ENCODE data around the gene RPP25.

GRCh38 chr15:74988007-74988800 lies 31.6 kb upstream of the RPP25 start:
- TF ChIP-seq, protein P1, sequence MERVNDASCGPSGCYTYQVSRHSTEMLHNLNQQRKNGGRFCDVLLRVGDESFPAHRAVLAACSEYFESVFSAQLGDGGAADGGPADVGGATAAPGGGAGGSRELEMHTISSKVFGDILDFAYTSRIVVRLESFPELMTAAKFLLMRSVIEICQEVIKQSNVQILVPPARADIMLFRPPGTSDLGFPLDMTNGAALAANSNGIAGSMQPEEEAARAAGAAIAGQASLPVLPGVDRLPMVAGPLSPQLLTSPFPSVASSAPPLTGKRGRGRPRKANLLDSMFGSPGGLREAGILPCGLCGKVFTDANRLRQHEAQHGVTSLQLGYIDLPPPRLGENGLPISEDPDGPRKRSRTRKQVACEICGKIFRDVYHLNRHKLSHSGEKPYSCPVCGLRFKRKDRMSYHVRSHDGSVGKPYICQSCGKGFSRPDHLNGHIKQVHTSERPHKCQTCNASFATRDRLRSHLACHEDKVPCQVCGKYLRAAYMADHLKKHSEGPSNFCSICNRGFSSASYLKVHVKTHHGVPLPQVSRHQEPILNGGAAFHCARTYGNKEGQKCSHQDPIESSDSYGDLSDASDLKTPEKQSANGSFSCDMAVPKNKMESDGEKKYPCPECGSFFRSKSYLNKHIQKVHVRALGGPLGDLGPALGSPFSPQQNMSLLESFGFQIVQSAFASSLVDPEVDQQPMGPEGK (CRISPR knock-in tag; IDR thresholded peaks at IDR 0.05; ENCODE audit: borderline replicate concordance), result no peak
- TF ChIP-seq TOX (CRISPR knock-in tag; IDR thresholded peaks at IDR 0.05; ENCODE audit: borderline replicate concordance) (no peak), PPARA (CRISPR knock-in tag; IDR thresholded peaks at IDR 0.05; ENCODE audit: borderline replicate concordance) (no peak), ZC3H10 (CRISPR knock-in tag; IDR thresholded peaks at IDR 0.05) (no peak), ZFP3 (CRISPR knock-in tag; IDR thresholded peaks at IDR 0.05) (no peak), GLIS3 (CRISPR knock-in tag; IDR thresholded peaks at IDR 0.05) (no peak)

Measured in SK-N-SH treated with all-trans-retinoic acid at 6 μM for 48 hours (cell line).